Activated T-cell treated with anti-CD3 and anti-CD28 coated beads, Interleukin-2, amount 50 U/mL, for 72 hours (primary cell): ENCODE measurements around the gene LAMA2. TPM values are rescaled to one million over a fixed set of nuclear protein-coding genes. Genes with fewer than 3 reads are reported as not detected.

Source experiments
- ATAC-seq, 2 donors: fragments of 150-1000 bp; cut with Tn5 transposase; replicated peaks in 1 of 2; 2 replicates each; pipeline ENCODE4 v1.10.0; 2021; ENCODE audit warnings: moderate library complexity in 2 of 2, mild to moderate bottlenecking in 1 of 2
- DNase-seq, 2 donors: peaks; one replicate each; pipeline ENCODE4 v3.0.0; 2021 to 2022; ENCODE audit warnings: mixed read lengths in 1 of 2
- H3K27ac Mint-ChIP-seq: one replicate; pipeline ENCODE4 v1.8.0; 2022; ENCODE audit warnings: mild to moderate bottlenecking, moderate library complexity, mixed read lengths
- H3K27me3 Mint-ChIP-seq: one replicate; pipeline ENCODE4 v1.8.0; 2022; ENCODE audit warnings: low read depth, mixed read lengths
- H3K36me3 Mint-ChIP-seq, 2 donors: one replicate each; pipeline ENCODE4 v1.8.0; 2022; ENCODE audit warnings: mixed read lengths in 2 of 2, mild to moderate bottlenecking in 1 of 2; ENCODE audit not compliant: insufficient read depth in 2 of 2
- H3K4me1 Mint-ChIP-seq: one replicate; pipeline ENCODE4 v1.8.0; 2022; ENCODE audit warnings: low read depth, mixed read lengths
- H3K4me3 Mint-ChIP-seq, 2 donors: one replicate each; pipeline ENCODE4 v1.8.0; 2022; ENCODE audit warnings: mild to moderate bottlenecking in 2 of 2, mixed read lengths in 2 of 2, moderate library complexity in 2 of 2
- H3K9me3 Mint-ChIP-seq, 2 donors: one replicate each; pipeline ENCODE4 v1.8.0; 2022; ENCODE audit warnings: mixed read lengths in 2 of 2
- total RNA-seq, 2 donors: library from RNA; stranded (reverse); gene quantifications; one replicate each; pipeline ENCODE4 v1.2.3, GENCODE V29; 2022

LAMA2 gene
- total RNA-seq, 2 donors from 2014 or later, result 0.05 TPM; not detected in 1

GRCh38 chr6:129555206-129555832, 672.4 kb downstream of the LAMA2 start:
- H3K4me1 Mint-ChIP-seq, result no peaks in the 10 kb centered on the region
- DNase-seq (no peak), ATAC-seq (no peak)
- no peaks in the 10 kb centered on the region for H3K36me3 Mint-ChIP-seq
- peaks cover 27% of the 10 kb centered on the region for H3K27me3 Mint-ChIP-seq
- peaks cover 0 to 3% of the 10 kb centered on the region in 2 donors for H3K9me3 Mint-ChIP-seq
- no peak overlapping the region for H3K27ac Mint-ChIP-seq
- no peak overlapping the region for H3K4me3 Mint-ChIP-seq

GRCh38 chr6:129558248-129558647, 675.3 kb downstream of the LAMA2 start:
- H3K27ac Mint-ChIP-seq, result no peak overlapping the region
- peaks cover 25% of the 10 kb centered on the region for H3K27me3 Mint-ChIP-seq
- no peaks in the 10 kb centered on the region for H3K9me3 Mint-ChIP-seq
- no peak overlapping the region for H3K4me3 Mint-ChIP-seq
- no peak for DNase-seq
- H3K36me3 Mint-ChIP-seq, result no peaks in the 10 kb centered on the region
- H3K4me1 Mint-ChIP-seq, result no peaks in the 10 kb centered on the region
- ATAC-seq, result no peak

GRCh38 chr6:129565366-129565765, 682.4 kb downstream of the LAMA2 start:
- H3K4me3 Mint-ChIP-seq, result no peak overlapping the region
- DNase-seq (no peak), ATAC-seq (no peak)
- peaks cover under 1 to 4% of the 10 kb centered on the region in 2 donors for H3K9me3 Mint-ChIP-seq
- H3K27ac Mint-ChIP-seq, result no peak overlapping the region
- peaks cover 18% of the 10 kb centered on the region for H3K27me3 Mint-ChIP-seq
- peaks cover 3% of the 10 kb centered on the region in 2 donors for H3K36me3 Mint-ChIP-seq
- no peaks in the 10 kb centered on the region for H3K4me1 Mint-ChIP-seq

GRCh38 chr6:129565811-129566210, 682.9 kb downstream of the LAMA2 start:
- H3K9me3 Mint-ChIP-seq, result peaks cover 2 to 4% of the 10 kb centered on the region in 2 donors
- no peak overlapping the region for H3K4me3 Mint-ChIP-seq
- H3K4me1 Mint-ChIP-seq, result no peaks in the 10 kb centered on the region
- ATAC-seq, result no peak
- H3K36me3 Mint-ChIP-seq, result peaks cover 5 to 6% of the 10 kb centered on the region in 2 donors
- H3K27me3 Mint-ChIP-seq, result peaks cover 18% of the 10 kb centered on the region
- no peak for DNase-seq
- no peak overlapping the region for H3K27ac Mint-ChIP-seq
